B cell (primary cell): ENCODE results near the gene ANKRD34A. TPM values are rescaled to one million over a fixed set of nuclear protein-coding genes. Genes with fewer than 3 reads are reported as not detected.

Source experiments
- ATAC-seq: fragments of 200-7000 bp; cut with Tn5 transposase; one replicate; pipeline ENCODE4 v1.10.0; 2021; ENCODE audit warnings: low read depth, mild to moderate bottlenecking, moderate number of reproducible peaks, moderate library complexity
- CTCF ChIA-PET: fragments of 350-600 bp; sonication (Branson Sonifier 250); formaldehyde crosslinking; loops from one replicate; lab custom pipeline; 2021; ENCODE audit warnings: antibody characterized with exemption, inconsistent platforms; lab: Charles Lee
- POLR2A ChIA-PET: fragments of 350-600 bp; sonication (Branson Sonifier 250); formaldehyde crosslinking; loops from one replicate; lab custom pipeline; 2021; ENCODE audit warnings: antibody characterized with exemption; lab: Charles Lee
- DNase-seq: peaks from one replicate; pipeline ENCODE4 v3.0.0; 2013
- H2AFZ ChIP-seq: 2 replicates; pipeline ENCODE4 v1.6.1; 2012; ENCODE audit warnings: mild to moderate bottlenecking, low read depth, low read length; ENCODE audit not compliant: insufficient read depth, poor library complexity, severe bottlenecking
- H3K27ac ChIP-seq, 2 donors: 1 replicate in 1 of 2; 2 replicates in 1 of 2; pipeline ENCODE4 v1.5.1; 2012 to 2013; ENCODE audit warnings: low read length in 2 of 2, mild to moderate bottlenecking in 2 of 2, moderate library complexity in 1 of 2
- H3K27me3 ChIP-seq, 4 experiments: fragments of 200-600 bp in 1 of 4; sonication (generic) in 1 of 4; replicated peaks in 1 of 4; 1 replicate in 2 of 4; 2 replicates in 2 of 4; pipeline versions ENCODE4 v1.6.1 to v1.7.0; 2013 to 2016; ENCODE audit warnings: low read length in 3 of 4, mild to moderate bottlenecking in 2 of 4, mixed read lengths in 1 of 4, moderate library complexity in 1 of 4; ENCODE audit not compliant: insufficient read depth in 4 of 4, control insufficient read depth in 3 of 4; ENCODE audit errors: control extremely low read depth in 1 of 4
- H3K36me3 ChIP-seq, 2 experiments: replicated peaks in 1 of 2; 1 replicate in 1 of 2; 2 replicates in 1 of 2; pipeline versions ENCODE4 v1.6.1 to v1.7.1; 2013; ENCODE audit warnings: low read length in 1 of 2; ENCODE audit not compliant: insufficient read depth in 2 of 2, control insufficient read depth in 1 of 2; ENCODE audit errors: control extremely low read depth in 1 of 2, extremely low read depth in 1 of 2
- H3K4me1 ChIP-seq, 2 donors: fragments of 200-600 bp in 1 of 2; sonication (generic) in 1 of 2; 1 replicate in 1 of 2; 2 replicates in 1 of 2; pipeline versions ENCODE4 v1.5.1 to v1.6.1; 2013 to 2017; ENCODE audit warnings: low read length in 2 of 2; ENCODE audit not compliant: control insufficient read depth in 2 of 2, insufficient read depth in 2 of 2
- H3K4me2 ChIP-seq: replicated peaks from 2 replicates; pipeline ENCODE3; 2012; ENCODE audit warnings: mild to moderate bottlenecking, low read depth, low read length; ENCODE audit not compliant: poor library complexity, severe bottlenecking
- H3K4me3 ChIP-seq, 5 experiments: fragments of 200-600 bp in 1 of 5; sonication (generic) in 1 of 5; 1 replicate in 3 of 5; 2 replicates in 2 of 5; pipeline versions ENCODE4 v1.5.1 to v1.7.0; 2011 to 2016; ENCODE audit warnings: low read length in 4 of 5, mild to moderate bottlenecking in 4 of 5, low read depth in 2 of 5, control low read depth in 1 of 5, moderate library complexity in 1 of 5; ENCODE audit not compliant: insufficient read depth in 1 of 5; ENCODE audit errors: control extremely low read depth in 1 of 5, extremely low read depth in 1 of 5
- H3K79me2 ChIP-seq: fragments of 200-600 bp; sonication (generic); one replicate; pipeline ENCODE4 v1.6.0; 2016; ENCODE audit warnings: low read length; ENCODE audit not compliant: control insufficient read depth, insufficient read depth
- H3K9ac ChIP-seq: fragments of 200-600 bp; sonication (generic); 2 replicates; pipeline ENCODE4 v1.6.1; 2017; ENCODE audit warnings: mild to moderate bottlenecking, low read length, moderate library complexity
- H3K9me3 ChIP-seq, 3 donors: one replicate each; pipeline versions ENCODE4 v1.6.1 to v1.7.1; 2013; ENCODE audit warnings: low read length in 2 of 3; ENCODE audit not compliant: control insufficient read depth in 2 of 3, insufficient read depth in 1 of 3; ENCODE audit errors: control extremely low read depth in 1 of 3
- H4K20me1 ChIP-seq: 2 replicates; pipeline ENCODE4 v1.6.0; 2012; ENCODE audit warnings: mild to moderate bottlenecking, low read length; ENCODE audit not compliant: insufficient read depth, control insufficient read depth, poor library complexity, severe bottlenecking
- H3K27ac Mint-ChIP-seq: one replicate; pipeline ENCODE4 v1.8.0; 2021; ENCODE audit warnings: mixed read lengths
- H3K27me3 Mint-ChIP-seq: one replicate; pipeline ENCODE4 v1.8.0; 2021; ENCODE audit warnings: mixed read lengths
- H3K4me1 Mint-ChIP-seq: one replicate; pipeline ENCODE4 v1.8.0; 2021; ENCODE audit warnings: mixed read lengths
- H3K4me3 Mint-ChIP-seq: one replicate; pipeline ENCODE4 v1.8.0; 2021; ENCODE audit warnings: mixed read lengths
- H3K9me3 Mint-ChIP-seq: one replicate; pipeline ENCODE4 v1.8.0; 2022; ENCODE audit warnings: mixed read lengths; ENCODE audit not compliant: insufficient read depth
- CTCF ChIP-seq: fragments of 200-600 bp; IDR thresholded peaks from one replicate; pipeline ENCODE4 v1.8.0; 2022; ENCODE audit warnings: antibody characterized with exemption, mild to moderate bottlenecking
- EZH2 ChIP-seq: IDR thresholded peaks from 2 replicates; pipeline ENCODE4 v1.6.1; 2012; ENCODE audit warnings: borderline replicate concordance, low read depth, mild to moderate bottlenecking, moderate library complexity, low read length; ENCODE audit not compliant: insufficient read depth, poor library complexity, severe bottlenecking
- WGBS: methylation state at CpG from one replicate; pipeline ENCODE4 v1.1.5; 2013; ENCODE audit warnings: missing lambda C conversion rate; ENCODE audit not compliant: insufficient coverage; 5-methylcytosine and 5-hydroxymethylcytosine counted together
- intact Hi-C: fragments of 100-400 bp; cut with micrococcal nuclease; formaldehyde crosslinking; loops from one replicate; pipeline ENCODE4 v1.10.0; 2022
- polyA plus RNA-seq: library from polyadenylated mRNA; depleted of rRNA; stranded (reverse); fragments of >200 nt; gene quantifications from 2 replicates; pipeline ENCODE4 v1.2.3, GENCODE V29; 2012
- total RNA-seq, 2 donors: library from RNA; stranded (reverse); fragments of 120-200 nt in 1 of 2; gene quantifications; 1 replicate in 1 of 2; 2 replicates in 1 of 2; pipeline versions ENCODE4 v1.2.3 to v1.2.4, GENCODE V29; 2013 to 2022

The ANKRD34A gene
- total and polyA plus RNA-seq, 2 donors (not counting 1 experiment from before 2014, with no cell fraction given) = 0.86 to 1.8 TPM

- H3K4me1 Mint-ChIP-seq = peaks cover 71% of the 10 kb centered on the region
- intact Hi-C loops = no loop called here
Measured at GRCh38 chr1:145985129-145985501, 20.7 kb upstream of the ANKRD34A start.

More at GRCh38 chr1:145985129-145985501, 20.7 kb upstream of the ANKRD34A start:
- Histone ChIP-seq H3K9me3 (no peaks in the 10 kb centered on the region), H3K4me3 (no peak overlapping the region), H3K36me3 (no peaks in the 10 kb centered on the region), H3K9ac (no peak overlapping the region), H3K4me1 (peaks cover 70% of the 10 kb centered on the region in 2 donors), H3K79me2 (peaks cover 40% of the 10 kb centered on the region), H3K27me3 (no peaks in the 10 kb centered on the region), H4K20me1 (no peaks in the 10 kb centered on the region), H3K4me2 (peak overlapping the region; percentile 4), H2AFZ (no peak overlapping the region), H3K27ac (peak overlapping the region; percentile 41 to 43)
- TF ChIP-seq CTCF (no peak), EZH2 (no peak)
- H3K27ac Mint-ChIP-seq = peak overlapping the region; percentile 93
- ATAC-seq (no peak), DNase-seq (no peak)
- WGBS = no CpG with 5 or more reads among the region's 2 CpGs
- H3K4me3 Mint-ChIP-seq = peak overlapping the region; percentile 49
- POLR2A ChIA-PET = interaction anchor here (0.8 to 6.4 kb wide), 3 partner anchors 9 to 16 kb away, joined by 5 to 43 read pairs (median 6); partner anchors contain the start of gene TXNIP
- no peaks in the 10 kb centered on the region for H3K9me3 Mint-ChIP-seq
- no peaks in the 10 kb centered on the region for H3K27me3 Mint-ChIP-seq
- CTCF ChIA-PET = interaction anchor here (1.4 to 14.8 kb wide), 3 partner anchors 8 to 24 kb away, joined by 4 to 207 read pairs (median 135); partner anchors contain the start of gene TXNIP
